ENCODE results near the gene SLC25A47.

GRCh38 chr14:100279133-100279532, 44.0 kb upstream of the SLC25A47 start:
- TF ChIP-seq CTCF (IDR thresholded peaks at IDR 0.05; ENCODE audit: low read length) (no peak), EZH2 (optimal IDR thresholded peaks at IDR 0.05; ENCODE audit: low read depth, low read length) (no peak)

All from MM.1S (cell line).